AG09309 (cell line): ENCODE results near the gene INO80E.

ENCODE experiments used
- DNase-seq: peaks from one replicate; pipeline ENCODE4 v3.0.0-alpha.2; 2010; ENCODE audit warnings: low read depth
- H3K4me3 ChIP-seq: 2 replicates; pipeline ENCODE4 v1.5.1; 2011; ENCODE audit warnings: mild to moderate bottlenecking, low read depth, low read length, moderate library complexity; ENCODE audit not compliant: control insufficient read depth
- CTCF ChIP-seq: IDR thresholded peaks from 2 replicates; pipeline ENCODE4 v1.5.1; 2011; ENCODE audit warnings: mild to moderate bottlenecking, low read depth, low read length, inconsistent platforms; ENCODE audit not compliant: insufficient read depth, control insufficient read depth; ENCODE audit errors: missing control alignments

INO80E gene

GRCh38 chr16:30022887-30023286, 26.8 kb downstream of the INO80E start, which contains the start of gene C16orf92:
Gene C16orf92 (plus strand): TSS chr16:30023198. CDS start chr16:30023341, 143 bp downstream.
- no peak within 1 kb of the TSS for H3K4me3 ChIP-seq
- TF ChIP-seq CTCF: no peak
- no peak for DNase-seq

- TF ChIP-seq CTCF: no peak
- H3K4me3 ChIP-seq: no peak overlapping the region
- DNase-seq: no peak
Measured at GRCh38 chr16:30023586-30023985, 27.5 kb downstream of the INO80E start.

GRCh38 chr16:30024451-30024850, 28.4 kb downstream of the INO80E start:
- no peak for DNase-seq
- H3K4me3 ChIP-seq: no peak overlapping the region
- no peak for TF ChIP-seq CTCF

GRCh38 chr16:30025156-30025555, 29.1 kb downstream of the INO80E start:
- no peak for TF ChIP-seq CTCF
- DNase-seq: no peak
- no peak overlapping the region for H3K4me3 ChIP-seq

- TF ChIP-seq CTCF: no peak
- DNase-seq: no peak
- H3K4me3 ChIP-seq: no peak overlapping the region
Measured at GRCh38 chr16:30025574-30025973, 29.5 kb downstream of the INO80E start.

GRCh38 chr16:30026449-30026848, 30.4 kb downstream of the INO80E start:
- no peak for DNase-seq
- H3K4me3 ChIP-seq: no peak overlapping the region
- TF ChIP-seq CTCF: no peak

GRCh38 chr16:30027588-30028437, 31.8 kb downstream of the INO80E start:
- no peak for TF ChIP-seq CTCF
- no peak overlapping the region for H3K4me3 ChIP-seq
- no peak for DNase-seq
